GM19351 (cell line): ENCODE measurements around the gene GPATCH4.
"Not testable (repeated sequence)": the region's sequence is repeated elsewhere in the genome, so short reads cannot be mapped to it uniquely, and the experiment has no call there.

Source experiments
- ATAC-seq: cut with Tn5 transposase; IDR thresholded peaks from one replicate; pipeline ENCODE4 v1.9.1; 2021; ENCODE audit warnings: mild to moderate bottlenecking, moderate library complexity; ENCODE audit not compliant: unreplicated experiment

Gene GPATCH4

DNA sequence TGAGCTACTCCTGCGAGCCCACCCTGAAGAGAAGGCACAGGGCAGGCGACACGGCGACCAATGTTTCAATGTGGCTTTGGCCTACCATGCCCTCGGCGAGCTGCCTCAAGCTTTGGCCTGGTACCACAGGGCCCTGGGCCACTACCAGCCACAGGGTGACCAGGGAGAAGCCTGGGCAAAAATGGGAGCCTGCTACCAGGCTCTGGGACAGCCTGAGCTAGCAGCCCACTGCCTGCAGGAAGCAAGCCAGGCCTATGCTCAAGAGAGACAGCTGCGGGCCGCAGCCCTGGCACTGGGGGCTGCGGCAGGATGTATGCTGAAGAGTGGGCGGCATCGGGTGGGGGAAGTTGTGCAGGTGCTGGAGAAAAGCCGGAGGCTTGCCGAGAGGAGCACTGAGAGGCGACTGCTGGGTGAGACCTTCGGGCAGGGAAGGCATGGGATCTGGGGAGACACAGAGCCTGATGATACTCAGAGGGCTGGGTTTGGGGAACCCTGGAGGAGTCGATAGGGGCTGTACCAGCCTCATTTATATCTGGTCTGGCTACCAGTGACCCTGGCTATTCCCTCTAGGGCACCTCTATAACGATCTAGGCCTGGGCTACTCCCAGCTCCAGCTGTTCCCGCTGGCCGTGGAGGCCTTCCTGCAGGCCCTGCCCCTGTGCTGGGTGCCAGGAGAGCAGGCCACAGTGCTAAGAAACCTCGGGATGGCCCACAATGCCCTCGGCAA is 19.5 kb downstream of the GPATCH4 start:
- ATAC-seq, result no peak

DNA sequence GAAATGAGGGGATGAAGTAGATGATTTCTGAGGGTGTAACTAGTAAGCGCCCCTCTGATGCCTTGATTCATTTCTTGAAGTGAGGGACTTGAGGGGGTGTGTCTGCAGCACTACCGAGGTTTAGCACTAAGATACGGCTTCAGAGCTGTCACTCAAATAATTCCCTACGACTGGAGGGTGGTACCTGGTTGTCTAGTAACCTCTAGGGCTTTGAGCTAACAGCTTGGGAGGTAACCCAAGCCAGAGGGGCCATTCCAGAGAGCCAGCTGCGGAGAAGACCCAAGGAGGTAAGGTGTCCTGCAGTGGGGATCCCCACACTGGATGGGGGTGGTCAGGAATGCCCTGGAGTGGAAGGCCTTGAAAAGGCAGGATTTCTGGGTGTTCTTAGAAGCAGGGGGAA is 21.8 kb downstream of the GPATCH4 start, which contains the start of gene TTC24:
TTC24 (plus strand) TSS at position 252 of the 400 bp plus-strand sequence. CDS start 1,642 bp downstream, outside the sequence.
- no peak for ATAC-seq

DNA sequence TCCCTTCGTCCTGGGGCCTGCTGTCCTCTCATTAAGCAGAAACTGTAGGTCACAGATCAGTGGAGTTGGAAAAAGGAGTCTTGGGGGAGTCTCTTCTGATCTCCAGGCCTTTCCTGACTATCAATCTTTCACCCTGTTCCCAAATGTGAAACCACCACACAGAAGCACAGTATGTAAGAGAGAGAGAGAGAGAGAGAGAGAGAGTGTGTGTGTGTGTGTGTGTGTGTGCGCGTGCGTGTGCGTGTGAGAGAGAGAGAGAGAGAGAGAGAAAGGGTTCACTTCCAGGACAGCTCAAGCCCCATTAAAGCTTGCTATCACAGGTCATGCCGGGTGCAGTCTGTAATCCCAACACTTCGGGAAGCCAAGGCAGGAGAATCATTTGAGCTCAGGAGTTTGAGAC is 23.2 kb downstream of the GPATCH4 start:
- ATAC-seq, result no peak

DNA sequence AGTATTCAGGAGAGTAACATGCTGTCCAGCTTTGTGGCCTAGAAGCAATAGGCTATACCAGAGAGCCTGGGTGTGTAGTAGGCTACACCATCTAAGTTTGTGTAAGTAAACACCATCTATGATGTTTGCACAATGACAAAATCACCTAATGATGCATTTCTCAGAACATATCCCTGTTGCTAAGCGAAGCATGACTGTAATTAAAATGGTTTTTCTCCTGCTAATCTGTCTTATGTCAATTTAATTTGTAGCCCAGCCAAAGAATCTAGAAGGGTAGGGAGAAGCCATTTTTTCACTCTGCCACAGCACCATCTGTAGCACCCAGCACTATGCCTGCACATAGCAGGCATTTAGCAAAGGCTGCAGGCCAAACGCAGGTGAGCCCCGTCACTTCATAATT is 23.7 kb downstream of the GPATCH4 start:
- ATAC-seq, result no peak

DNA sequence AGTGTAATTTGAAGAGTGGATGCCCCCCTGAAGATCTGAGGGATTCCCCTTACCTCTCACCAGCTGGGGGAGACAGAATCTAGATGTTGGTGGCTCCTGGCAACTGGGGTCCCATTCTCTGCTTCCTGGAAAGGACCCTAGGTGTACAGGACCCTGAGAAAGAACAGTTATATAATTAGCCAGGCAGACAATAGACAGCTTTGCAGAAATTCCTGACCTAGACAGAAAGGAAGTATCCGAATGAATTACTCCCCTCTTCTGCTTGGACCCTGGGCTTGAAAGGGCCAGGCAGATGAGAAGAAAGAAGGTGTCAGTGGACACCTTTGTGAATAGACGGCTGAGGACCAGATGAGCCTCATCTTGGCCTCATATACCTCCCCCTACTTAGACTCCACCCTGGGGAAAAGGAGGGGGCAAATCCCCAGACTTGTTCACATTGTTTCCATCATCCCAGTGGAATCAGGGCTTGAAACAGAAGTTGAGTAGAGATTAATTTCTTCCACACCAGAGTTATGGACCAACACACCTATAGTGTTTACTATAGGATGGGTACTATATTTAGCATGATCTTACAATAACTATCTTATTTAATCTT is 27.1 kb downstream of the GPATCH4 start:
- no peak for ATAC-seq

DNA sequence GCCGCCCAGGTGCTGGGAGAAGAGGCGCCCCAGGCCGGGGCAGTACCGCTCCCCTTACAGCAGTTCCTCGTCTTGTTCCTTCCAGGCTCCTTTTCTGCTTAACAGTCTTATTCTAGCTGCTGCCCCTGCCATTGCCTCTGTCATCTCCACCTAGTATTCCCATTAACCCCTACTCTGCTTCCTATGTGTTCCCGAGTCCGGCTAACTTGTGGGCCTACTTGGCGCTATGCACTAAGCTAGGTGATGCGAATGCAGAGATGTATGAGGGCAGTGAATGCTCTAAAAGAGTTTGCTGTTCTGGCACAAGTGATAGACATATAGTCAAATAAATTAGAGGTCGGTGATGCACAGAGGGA is 28.6 kb downstream of the GPATCH4 start:
- ATAC-seq, result no peak

DNA sequence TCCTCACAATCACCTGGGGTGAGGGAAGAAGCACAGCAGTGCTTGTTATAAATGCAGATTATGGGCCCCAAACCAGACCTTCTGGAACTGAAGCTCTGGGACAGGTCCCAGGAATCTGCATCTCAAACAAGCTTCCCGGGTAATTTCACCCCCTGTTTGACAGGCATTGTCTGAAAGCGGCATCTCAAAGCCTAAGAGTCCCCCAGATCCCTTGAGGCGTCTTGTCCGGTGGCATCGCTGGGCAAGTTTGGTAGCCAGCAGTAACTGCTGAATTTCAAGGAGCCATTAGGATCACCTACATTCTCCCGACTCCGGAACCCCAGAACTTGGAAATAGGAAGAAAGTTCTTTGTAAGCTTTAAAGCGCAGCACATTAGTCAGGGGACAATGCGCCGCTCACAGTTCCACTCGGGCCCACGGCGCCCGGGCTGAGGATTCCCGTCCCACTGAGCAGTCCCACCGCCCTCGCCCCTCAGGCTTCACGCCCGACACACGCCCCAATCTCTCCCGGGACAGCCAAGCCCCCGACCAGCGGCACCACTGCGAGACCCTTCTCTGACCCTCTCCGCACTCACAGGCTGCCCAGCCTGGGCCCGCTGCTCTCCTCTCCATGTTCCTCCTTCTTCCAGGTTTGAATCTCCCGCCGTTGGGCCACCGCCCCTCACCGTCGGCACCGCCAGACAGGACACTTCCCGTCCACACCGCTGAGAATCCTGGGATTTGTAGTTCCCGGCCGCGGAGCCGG is 29.2 kb downstream of the GPATCH4 start, which contains the start of gene IQGAP3:
IQGAP3 (minus strand) TSS at position 647 of the 744 bp plus-strand sequence; CDS start at position 611, 36 bp downstream.
- ATAC-seq, result peak; percentile 69

DNA sequence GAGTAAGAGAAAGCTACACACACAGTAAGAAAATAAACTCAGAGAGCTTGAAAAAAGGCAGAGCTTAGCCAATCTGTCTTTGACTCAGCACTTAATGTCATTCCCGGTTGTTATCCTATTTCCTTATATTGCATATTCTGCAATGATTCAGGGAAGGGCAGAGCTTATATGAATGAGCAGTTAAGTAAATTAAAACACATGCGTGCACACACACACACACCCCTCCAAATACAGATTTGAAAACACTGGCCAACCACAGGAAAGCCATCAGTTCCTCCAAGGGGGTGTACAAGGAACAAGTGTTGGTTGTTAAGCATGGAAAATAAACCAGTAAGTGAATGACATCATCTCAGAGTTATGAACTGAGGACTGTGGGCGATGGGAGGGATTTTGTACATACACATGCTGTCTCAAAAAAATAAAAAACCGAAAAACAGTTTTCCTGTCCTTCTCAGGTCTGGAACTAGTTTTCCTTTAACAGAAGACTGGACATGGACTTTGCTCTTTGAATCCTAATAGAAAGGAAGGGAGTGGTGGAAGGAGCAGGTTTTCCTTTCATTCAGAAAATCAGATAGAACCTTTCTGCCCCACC is 29.9 kb downstream of the GPATCH4 start:
- no peak for ATAC-seq

DNA sequence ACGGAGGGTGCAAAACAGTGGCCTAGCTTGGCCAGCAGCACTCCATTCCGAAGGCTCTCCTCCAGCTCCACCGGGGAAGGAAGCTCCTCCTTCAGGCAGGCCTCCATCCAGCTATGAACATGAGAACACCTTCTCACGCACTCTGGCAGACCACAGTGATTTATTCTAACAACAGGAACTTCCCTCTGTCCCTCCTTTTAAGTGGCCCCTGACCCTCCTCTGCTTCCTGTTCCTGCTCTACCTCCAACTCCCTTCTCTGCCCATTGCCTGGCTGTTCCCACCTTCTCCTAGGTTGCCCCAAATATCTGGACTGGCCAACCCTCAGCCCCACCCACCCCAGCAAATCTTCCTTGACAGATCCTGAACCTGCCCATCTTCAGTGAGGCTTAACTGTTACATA is 34.8 kb downstream of the GPATCH4 start:
- ATAC-seq, result no peak

DNA sequence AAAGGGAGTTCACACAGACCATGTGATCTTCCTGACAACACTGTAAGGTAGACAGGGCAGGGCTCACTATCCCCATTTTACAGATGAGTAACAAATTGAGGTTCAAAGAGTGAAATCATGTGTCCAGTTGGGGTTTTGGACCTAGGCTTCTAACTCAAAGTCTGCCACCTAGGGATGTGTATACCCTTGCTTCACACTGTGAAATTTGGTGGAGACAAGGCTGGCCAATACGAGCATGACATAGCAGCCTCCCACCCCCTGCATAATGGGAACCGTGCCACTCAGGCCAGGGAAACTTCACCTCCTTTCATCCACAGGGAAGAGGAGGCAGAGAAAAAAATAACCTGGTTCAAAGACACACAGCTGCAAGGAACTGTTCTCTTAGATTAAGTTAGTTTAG is 35.8 kb downstream of the GPATCH4 start:
- ATAC-seq, result no peak

DNA sequence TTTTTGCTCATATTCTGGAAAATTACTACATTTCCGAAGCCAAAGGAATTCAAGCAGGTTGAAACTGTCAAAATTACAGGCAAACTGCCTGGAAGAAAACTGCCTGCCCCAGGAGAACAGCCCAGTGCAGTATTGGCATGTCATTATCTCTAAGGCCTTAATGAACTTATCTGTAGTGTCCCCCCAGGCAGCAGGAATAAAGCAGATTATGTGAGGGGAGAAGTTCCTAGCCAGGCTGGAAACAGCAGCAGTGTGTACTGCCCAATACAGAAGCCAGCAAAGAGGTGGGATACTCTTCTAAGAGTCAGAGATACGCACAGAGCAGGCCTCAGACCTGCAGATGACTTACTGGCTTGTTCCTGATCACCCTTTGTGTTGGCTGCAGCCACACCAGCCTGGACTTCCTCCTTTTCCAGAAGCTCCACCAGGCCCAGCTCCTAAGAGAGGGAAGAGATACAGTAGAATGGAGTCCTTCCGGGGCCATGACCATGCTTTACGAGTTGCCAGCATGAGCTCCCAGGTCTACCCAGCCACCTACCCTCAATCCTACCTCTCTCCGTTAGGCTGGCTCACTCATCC is 40.6 kb downstream of the GPATCH4 start:
- ATAC-seq, result no peak

DNA sequence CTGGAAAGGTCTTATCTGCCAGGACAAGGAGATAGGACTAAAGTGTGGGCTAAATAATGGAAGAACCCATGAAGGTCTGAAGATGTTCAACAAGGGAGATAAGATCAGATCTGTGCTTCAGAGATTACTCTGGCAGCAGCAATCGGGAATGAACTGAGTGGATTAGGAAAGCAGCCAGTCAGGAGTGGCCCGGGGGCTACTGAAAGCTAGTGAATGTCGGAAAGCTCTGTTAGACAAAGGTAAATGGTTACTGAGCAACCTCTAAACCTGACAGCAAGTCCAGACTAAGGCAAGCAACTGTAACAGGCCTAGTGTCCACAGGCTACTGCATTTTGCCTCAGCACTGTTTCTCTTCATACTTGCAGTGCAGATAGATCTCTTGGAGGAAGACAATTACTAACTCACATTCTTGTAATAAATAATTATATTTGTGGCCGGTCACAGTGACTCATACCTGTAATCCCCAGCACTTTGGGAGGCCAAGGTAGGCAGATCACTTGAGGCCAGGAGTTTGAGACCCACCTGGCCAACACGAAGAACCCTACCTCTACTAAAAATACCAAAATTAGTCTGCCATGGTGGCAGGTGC is 41.4 kb downstream of the GPATCH4 start:
- no peak for ATAC-seq

DNA sequence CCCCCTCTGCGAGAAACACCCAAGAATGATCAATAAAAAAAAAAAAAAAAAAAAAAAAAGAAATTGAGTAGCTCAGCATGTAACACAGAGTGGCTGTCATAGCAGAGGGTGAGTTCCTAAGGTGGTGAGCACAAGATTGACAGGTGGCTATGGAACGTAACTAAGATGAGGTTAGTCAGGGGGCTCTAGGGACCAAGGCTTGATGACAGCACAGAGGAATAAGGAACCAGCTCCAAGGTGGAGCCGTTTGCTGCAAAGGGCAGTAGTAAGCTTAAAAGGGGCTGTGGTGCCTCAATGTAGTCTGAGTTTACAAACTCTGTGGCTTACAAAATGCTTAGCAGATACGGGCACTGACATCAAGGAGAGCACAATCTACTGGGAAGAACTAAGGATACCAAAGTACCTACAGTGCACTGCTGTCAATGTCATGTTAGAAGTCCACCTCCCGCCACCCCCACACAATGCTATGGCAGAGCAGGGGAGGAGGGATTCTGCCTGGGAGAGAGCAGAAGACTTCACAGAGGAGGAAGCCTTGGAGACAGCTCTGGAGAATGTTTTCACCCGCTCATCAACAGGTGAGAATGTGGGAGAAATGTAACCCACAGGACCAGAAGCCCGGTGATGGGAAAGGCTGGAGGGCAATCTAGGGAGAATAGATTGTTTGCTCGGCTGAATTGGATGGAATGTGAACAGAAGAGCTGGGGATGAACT is 42.0 kb downstream of the GPATCH4 start:
- ATAC-seq, result no peak

DNA sequence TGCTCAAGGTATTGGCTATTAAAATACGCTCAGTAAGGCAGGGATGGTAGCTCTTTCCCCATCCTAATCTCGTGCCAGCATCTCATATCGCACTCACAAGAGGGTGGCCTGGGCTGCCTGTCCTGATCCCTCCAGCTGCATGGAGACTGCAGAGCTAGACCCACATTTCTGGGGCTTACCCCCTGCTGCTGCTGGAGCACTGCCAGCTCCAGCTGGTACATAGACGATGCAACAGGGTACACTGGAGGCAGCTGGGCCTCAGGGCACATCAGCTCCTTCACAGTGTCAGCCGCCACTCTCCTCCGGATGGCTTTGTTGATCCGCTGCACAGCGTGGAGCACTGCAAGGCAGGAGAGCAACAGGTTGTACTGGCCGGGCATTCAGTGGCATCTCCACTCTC is 44.9 kb downstream of the GPATCH4 start:
- no peak for ATAC-seq

DNA sequence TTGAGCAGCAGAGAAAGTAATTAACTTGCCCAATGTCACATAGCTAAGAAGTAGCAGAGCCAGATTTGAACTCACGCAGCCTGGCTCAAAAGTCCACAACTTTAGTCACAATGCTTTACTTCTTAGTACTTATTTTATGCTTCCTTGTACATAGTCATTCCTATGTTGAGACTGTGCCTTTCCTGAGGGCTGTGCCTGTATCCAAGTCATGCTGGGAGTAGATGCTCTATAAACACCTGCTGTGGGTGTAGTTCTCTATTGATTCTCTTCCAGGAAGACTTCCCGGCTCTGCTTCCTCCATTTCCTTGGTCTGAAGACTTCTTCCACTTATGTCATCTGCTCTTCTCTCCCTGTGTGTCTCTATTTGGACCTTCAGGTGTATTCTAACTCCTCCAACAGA is 45.6 kb downstream of the GPATCH4 start:
- ATAC-seq, result no peak

DNA sequence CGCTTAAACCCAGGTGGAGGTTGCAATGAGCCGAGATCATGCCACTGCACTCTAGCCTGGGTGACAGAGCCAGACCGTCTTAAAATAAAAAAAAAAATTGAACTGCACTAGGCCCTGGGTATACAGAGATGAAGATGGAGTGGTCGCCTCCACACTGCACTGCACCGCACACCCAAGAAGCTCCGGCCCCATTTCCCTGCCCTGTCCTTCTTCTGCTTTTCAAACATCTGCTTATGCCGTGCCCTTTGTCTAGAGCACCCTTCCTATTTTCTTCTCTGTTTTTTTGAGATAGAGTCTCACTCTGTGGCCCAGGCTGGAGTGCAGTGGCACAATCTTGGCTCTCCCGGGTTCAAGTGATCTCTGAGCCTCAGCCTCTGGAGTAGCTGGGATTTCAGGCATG is 46.3 kb downstream of the GPATCH4 start:
- ATAC-seq, result no peak

DNA sequence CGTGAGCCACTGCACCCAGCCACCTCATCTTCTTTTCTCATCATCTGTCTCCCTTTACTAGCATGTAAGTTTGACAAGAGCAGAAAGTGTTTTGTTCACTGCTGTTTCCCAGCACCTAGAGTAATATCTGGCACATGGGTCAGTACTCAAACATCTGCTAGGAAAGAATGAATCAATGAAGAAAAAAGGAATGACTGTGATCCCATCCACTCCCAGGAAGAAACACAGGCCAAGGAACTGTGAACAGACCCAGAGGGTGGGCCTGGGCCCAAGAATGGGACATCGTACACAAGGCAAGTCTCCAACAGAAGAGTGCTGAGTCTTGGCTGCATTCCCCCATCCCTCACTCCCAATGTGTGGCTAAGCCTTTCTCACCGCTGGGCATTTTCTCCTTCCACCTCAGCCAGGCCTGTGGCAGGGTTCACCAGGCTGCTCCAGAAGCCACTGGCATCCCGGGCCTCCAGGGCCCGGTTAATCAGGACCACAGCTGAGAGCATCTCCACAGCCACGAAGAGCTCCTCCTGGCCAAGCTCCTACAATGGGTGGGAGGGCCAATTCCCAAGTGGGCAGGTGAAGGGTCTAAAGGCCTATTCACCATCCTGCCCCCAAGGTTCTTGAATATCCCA is 47.3 kb downstream of the GPATCH4 start:
- no peak for ATAC-seq

DNA sequence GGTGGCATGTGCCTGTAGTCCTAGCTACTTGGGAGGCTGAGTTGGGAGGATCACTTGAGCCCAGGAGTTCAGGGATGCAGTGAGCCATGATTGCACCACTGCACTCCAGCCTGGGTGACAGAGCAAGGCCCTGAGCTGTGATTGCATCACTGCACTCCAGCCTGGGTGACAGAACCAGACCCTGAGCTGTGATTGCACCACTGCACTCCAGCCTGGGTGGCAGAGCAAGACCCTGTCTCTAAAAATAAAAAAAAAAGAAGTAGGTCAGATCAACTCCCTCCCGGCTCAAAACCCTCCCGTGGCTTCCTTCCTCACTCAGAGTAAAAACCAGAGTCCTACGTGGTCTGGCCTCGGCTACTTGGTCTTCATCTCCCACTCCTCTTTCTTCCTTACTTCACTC is 48.3 kb downstream of the GPATCH4 start:
- not testable (repeated sequence) for ATAC-seq

DNA sequence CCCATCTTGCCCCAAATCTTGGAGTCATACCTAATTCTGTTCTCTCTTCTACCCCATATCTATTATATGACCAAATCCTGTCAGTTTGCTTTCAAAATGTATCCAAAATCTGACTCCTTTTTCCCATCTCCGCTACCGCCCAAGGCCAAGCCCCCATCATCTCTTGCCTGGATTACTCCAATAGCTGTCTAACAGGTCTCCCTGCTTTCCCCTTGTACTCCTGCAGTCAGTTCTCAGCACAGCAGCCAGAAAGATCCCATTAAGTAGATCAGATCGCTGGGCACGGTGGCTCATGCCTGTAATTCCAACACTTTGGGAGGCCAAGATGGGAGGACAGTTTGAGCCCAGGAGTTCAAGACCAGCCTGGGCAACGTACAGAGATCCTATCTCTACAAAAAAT is 48.8 kb downstream of the GPATCH4 start:
- no peak for ATAC-seq

DNA sequence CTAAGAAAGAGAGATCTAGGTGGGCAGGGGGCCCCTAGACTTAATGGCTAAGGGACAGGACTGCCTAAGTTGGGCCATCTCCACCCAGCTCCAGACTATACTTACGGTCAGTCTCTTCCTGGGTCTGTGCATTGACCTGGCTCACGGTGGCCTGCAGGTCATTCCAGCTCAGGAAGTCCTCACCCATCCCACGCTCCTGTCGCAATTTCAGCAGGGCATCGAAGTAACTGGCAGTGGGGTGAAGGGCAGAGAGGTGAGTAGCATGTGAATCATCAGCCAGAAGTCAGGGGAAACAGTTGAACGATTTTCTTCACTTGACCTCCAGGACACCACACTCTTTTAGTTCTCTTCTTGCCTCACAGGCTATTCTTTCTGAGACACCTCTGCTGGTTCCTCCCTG is 49.4 kb downstream of the GPATCH4 start:
- ATAC-seq, result no peak
